ENCODE data around the gene DICER1.

GRCh38 chr14:95128140-95128539 is 29.2 kb downstream of the DICER1 start:
- no peak for TF ChIP-seq CTCF (IDR thresholded peaks at IDR 0.05)
- no peak for TF ChIP-seq POLR2A (IDR thresholded peaks at IDR 0.05)
